Measurements from ENCODE around the gene ZNF764.

The ZNF764 gene

DNA sequence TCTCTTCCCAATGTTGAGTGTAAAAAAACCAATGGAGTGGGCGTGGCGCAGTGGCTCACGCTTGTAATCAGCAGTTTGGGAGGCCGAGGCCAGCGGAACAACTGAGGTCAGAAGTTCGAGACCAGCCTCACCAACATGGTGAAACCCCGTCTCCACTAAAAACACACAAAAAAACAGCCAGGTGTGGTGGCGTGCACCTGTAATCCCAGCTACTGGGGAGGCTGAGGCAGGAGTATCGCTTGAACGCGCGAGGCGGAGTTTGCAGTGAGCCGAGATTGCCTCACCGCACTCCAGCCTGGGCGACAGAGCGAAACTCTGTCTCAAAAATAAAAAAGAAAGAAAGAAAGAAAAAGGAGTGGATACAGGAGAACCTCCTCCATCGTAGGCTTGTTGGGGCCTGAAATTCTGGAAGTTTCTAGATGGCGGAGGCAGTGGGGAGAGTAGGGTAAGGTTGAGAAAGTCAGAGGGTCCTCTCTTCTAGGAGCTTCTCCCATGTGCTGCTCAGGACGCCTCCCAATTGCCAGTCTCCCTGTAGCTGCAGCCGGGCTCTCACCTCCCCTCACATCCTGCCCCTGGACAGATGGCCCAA, 709 bp upstream of the ZNF764 start:
- H3K4me1 ChIP-seq (ENCODE audit: control insufficient read depth, insufficient read depth, low read depth, low read length), result peaks cover 9% of the 10 kb centered on the region
- H3K4me2 ChIP-seq (ENCODE audit: low read length, poor library complexity, severe bottlenecking), result peak overlapping the region; percentile 45
- H3K14ac ChIP-seq (ENCODE audit: low read length in 2 of 2), result no peak overlapping the region
- peak overlapping the region; percentile 91 for H4K8ac ChIP-seq (ENCODE audit: low read length)
- peak overlapping the region in 1 of 2 experiments; percentile 69 for H3K4me3 ChIP-seq (ENCODE audit: insufficient read depth in 1 of 2, low read depth in 1 of 2, low read length in 2 of 2)
- H3K36me3 ChIP-seq (ENCODE audit: control insufficient read depth in 1 of 2, insufficient read depth in 2 of 2, low read depth in 1 of 2, low read length in 2 of 2), result peaks cover 14 to 21% of the 10 kb centered on the region in 2 experiments
- H2AFZ ChIP-seq (ENCODE audit: low read depth, low read length), result peak overlapping the region; percentile 20
- H4K91ac ChIP-seq (ENCODE audit: low read length), result peak overlapping the region; percentile 70
- peak overlapping the region; percentile 75 for H3K9ac ChIP-seq (ENCODE audit: low read length)
- no peak overlapping the region for H2BK15ac ChIP-seq (ENCODE audit: low read depth, poor library complexity, severe bottlenecking)
- no peak overlapping the region for H2BK12ac ChIP-seq (ENCODE audit: low read length in 2 of 2)
- no peak overlapping the region for H3K23ac ChIP-seq (ENCODE audit: low read length in 2 of 2)
- H3K27ac ChIP-seq (ENCODE audit: low read length, poor library complexity, severe bottlenecking), result peak overlapping the region; percentile 73
- WGBS, result 88% methylated on average over 20 of the region's 21 CpGs
- DNase-seq, result no peak
- peak overlapping the region; percentile 43 for H2AK5ac ChIP-seq (ENCODE audit: low read length, severe bottlenecking)
- H3K79me1 ChIP-seq (replicated peaks; ENCODE audit: low read length, poor library complexity, severe bottlenecking), result peaks cover 14% of the 10 kb centered on the region
- peak overlapping the region; percentile 25 to 57 for H3K18ac ChIP-seq (ENCODE audit: low read depth in 1 of 2, low read length in 2 of 2)
- no peaks in the 10 kb centered on the region for H3K27me3 ChIP-seq (ENCODE audit: control insufficient read depth in 1 of 2, insufficient read depth in 1 of 2, low read length in 2 of 2)
- peak overlapping the region; percentile 34 to 42 for H3K4ac ChIP-seq (ENCODE audit: low read depth in 1 of 2, low read length in 2 of 2)
- H3K9me3 ChIP-seq (ENCODE audit: control insufficient read depth, low read length), result no peaks in the 10 kb centered on the region
- no peak overlapping the region for H2BK120ac ChIP-seq (ENCODE audit: low read depth, low read length)
- no peak overlapping the region for H2BK5ac ChIP-seq (ENCODE audit: low read depth, low read length, poor library complexity, severe bottlenecking)

DNA sequence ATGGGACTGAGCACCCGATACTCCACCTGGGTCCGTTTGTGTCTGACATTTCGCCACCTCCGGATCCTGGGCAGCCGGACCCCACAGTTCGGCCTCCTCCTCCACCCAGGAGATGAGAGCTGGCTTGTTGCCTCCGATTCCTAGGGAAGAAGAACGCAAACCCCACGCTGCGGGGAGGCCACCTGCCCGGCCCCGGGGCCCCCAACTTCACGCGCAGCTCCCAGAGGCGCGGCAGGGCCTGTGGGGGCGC, 542 bp downstream of the ZNF764 start:
- Histone ChIP-seq H2AK5ac (ENCODE audit: low read length, severe bottlenecking) (no peak overlapping the region), H3K9me3 (ENCODE audit: control insufficient read depth, low read length) (no peaks in the 10 kb centered on the region), H4K91ac (ENCODE audit: low read length) (peak overlapping the region; percentile 85), H3K27me3 (ENCODE audit: control insufficient read depth in 1 of 2, insufficient read depth in 1 of 2, low read length in 2 of 2) (no peaks in the 10 kb centered on the region), H3K4me2 (ENCODE audit: low read length, poor library complexity, severe bottlenecking) (peak overlapping the region; percentile 79), H3K4me1 (ENCODE audit: control insufficient read depth, insufficient read depth, low read depth, low read length) (peaks cover 9% of the 10 kb centered on the region), H3K36me3 (ENCODE audit: control insufficient read depth in 1 of 2, insufficient read depth in 2 of 2, low read depth in 1 of 2, low read length in 2 of 2) (peaks cover 26 to 30% of the 10 kb centered on the region in 2 experiments), H3K23ac (ENCODE audit: low read length in 2 of 2) (peak overlapping the region in 1 of 2 experiments; percentile 84), H3K9ac (ENCODE audit: low read length) (peak overlapping the region; percentile 95), H2BK120ac (ENCODE audit: low read depth, low read length) (no peak overlapping the region), H2BK12ac (ENCODE audit: low read length in 2 of 2) (no peak overlapping the region), H2AFZ (ENCODE audit: low read depth, low read length) (peak overlapping the region; percentile 88), H4K8ac (ENCODE audit: low read length) (peak overlapping the region; percentile 90), H3K14ac (ENCODE audit: low read length in 2 of 2) (peak overlapping the region in 1 of 2 experiments; percentile 94), H3K4ac (ENCODE audit: low read depth in 1 of 2, low read length in 2 of 2) (peak overlapping the region; percentile 72 to 96), H3K27ac (ENCODE audit: low read length, poor library complexity, severe bottlenecking) (no peak overlapping the region), H2BK15ac (ENCODE audit: low read depth, poor library complexity, severe bottlenecking) (peak overlapping the region; percentile 90), H3K4me3 (ENCODE audit: insufficient read depth in 1 of 2, low read depth in 1 of 2, low read length in 2 of 2) (peak overlapping the region; percentile 85 to 90), H3K18ac (ENCODE audit: low read depth in 1 of 2, low read length in 2 of 2) (peak overlapping the region; percentile 93 to 97), H2BK5ac (ENCODE audit: low read depth, low read length, poor library complexity, severe bottlenecking) (no peak overlapping the region), H3K79me1 (replicated peaks; ENCODE audit: low read length, poor library complexity, severe bottlenecking) (peaks cover 23% of the 10 kb centered on the region)
- DNase-seq, result peak; percentile 45
- 3% methylated on average over 17 of the region's 17 CpGs for WGBS

DNA sequence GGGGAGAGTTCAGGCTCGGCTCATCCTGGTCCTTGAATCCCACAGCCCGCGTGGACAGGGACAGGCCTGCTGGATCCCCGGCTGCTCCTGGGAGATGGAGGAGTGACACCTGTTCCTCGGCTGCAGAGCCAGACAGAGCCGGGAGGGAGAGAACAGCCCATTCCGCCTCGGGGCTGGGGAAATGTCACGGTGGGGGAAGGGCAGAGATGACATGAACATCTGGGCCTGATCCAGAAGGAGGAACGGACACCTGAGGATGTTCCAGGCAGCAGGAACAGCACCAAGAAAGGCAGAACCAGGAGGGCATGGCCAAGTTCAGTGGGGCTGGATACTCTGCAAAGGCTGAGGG, 2.1 kb downstream of the ZNF764 start:
- WGBS, result 91% methylated on average over 10 of the region's 10 CpGs
- no peak overlapping the region for H3K27ac ChIP-seq (ENCODE audit: low read length, poor library complexity, severe bottlenecking)
- H3K4me1 ChIP-seq (ENCODE audit: control insufficient read depth, insufficient read depth, low read depth, low read length), result peaks cover 7% of the 10 kb centered on the region
- H2BK15ac ChIP-seq (ENCODE audit: low read depth, poor library complexity, severe bottlenecking), result no peak overlapping the region
- H3K4ac ChIP-seq (ENCODE audit: low read depth in 1 of 2, low read length in 2 of 2), result no peak overlapping the region
- H3K4me3 ChIP-seq (ENCODE audit: insufficient read depth in 1 of 2, low read depth in 1 of 2, low read length in 2 of 2), result no peak overlapping the region
- H4K91ac ChIP-seq (ENCODE audit: low read length), result no peak overlapping the region
- no peaks in the 10 kb centered on the region for H3K9me3 ChIP-seq (ENCODE audit: control insufficient read depth, low read length)
- no peak for DNase-seq
- no peak overlapping the region for H3K4me2 ChIP-seq (ENCODE audit: low read length, poor library complexity, severe bottlenecking)
- H3K18ac ChIP-seq (ENCODE audit: low read depth in 1 of 2, low read length in 2 of 2), result no peak overlapping the region
- no peak overlapping the region for H2AK5ac ChIP-seq (ENCODE audit: low read length, severe bottlenecking)
- no peak overlapping the region for H2BK5ac ChIP-seq (ENCODE audit: low read depth, low read length, poor library complexity, severe bottlenecking)
- H3K27me3 ChIP-seq (ENCODE audit: control insufficient read depth in 1 of 2, insufficient read depth in 1 of 2, low read length in 2 of 2), result no peaks in the 10 kb centered on the region
- no peak overlapping the region for H2BK120ac ChIP-seq (ENCODE audit: low read depth, low read length)
- no peak overlapping the region for H3K9ac ChIP-seq (ENCODE audit: low read length)
- H3K79me1 ChIP-seq (replicated peaks; ENCODE audit: low read length, poor library complexity, severe bottlenecking), result peaks cover 26% of the 10 kb centered on the region
- peaks cover 27 to 30% of the 10 kb centered on the region in 2 experiments for H3K36me3 ChIP-seq (ENCODE audit: control insufficient read depth in 1 of 2, insufficient read depth in 2 of 2, low read depth in 1 of 2, low read length in 2 of 2)
- no peak overlapping the region for H2BK12ac ChIP-seq (ENCODE audit: low read length in 2 of 2)
- H3K23ac ChIP-seq (ENCODE audit: low read length in 2 of 2), result no peak overlapping the region
- no peak overlapping the region for H4K8ac ChIP-seq (ENCODE audit: low read length)
- H2AFZ ChIP-seq (ENCODE audit: low read depth, low read length), result no peak overlapping the region
- H3K14ac ChIP-seq (ENCODE audit: low read length in 2 of 2), result no peak overlapping the region

DNA sequence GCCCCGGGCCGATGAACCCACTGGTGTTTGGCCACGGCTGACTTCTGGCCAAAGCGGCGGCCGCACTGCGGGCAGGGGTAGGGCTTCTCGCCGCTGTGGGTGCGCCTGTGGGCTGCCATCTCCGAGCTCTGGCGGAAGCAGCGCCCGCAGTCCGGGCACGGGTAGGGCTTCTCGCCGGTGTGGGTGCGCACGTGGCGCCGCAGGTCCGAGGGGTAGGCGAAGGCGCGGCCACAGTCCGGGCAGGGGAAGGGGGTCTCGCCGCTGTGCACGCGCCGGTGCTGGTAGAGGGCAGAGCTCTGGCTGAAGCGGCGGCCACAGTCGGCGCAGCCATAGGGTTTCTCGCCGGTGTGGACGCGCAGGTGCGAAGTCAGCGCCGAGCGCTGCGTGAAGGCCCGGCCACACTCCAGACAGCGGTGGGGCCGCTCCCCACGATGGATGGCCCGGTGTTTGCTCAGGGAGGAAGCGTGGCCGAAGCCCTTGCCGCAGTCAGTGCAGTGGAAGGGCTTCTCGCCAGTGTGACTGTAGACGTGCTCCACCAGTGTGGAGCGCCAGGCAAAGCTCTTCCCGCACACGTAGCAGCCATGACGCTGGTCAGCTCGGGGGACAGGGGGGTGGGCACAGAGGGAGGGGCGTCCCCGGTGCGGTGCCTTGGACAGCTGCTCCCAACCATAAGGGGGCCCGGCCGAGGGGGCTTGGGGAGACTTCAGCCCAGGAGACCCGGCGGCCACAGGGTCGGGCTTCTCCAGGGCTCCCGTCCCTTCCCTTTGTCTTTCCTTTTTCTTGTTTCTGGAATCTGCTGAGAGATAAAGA, 2.7 kb downstream of the ZNF764 start:
- no peak overlapping the region for H3K23ac ChIP-seq (ENCODE audit: low read length in 2 of 2)
- H3K9me3 ChIP-seq (ENCODE audit: control insufficient read depth, low read length), result no peaks in the 10 kb centered on the region
- peaks cover 8% of the 10 kb centered on the region for H3K4me1 ChIP-seq (ENCODE audit: control insufficient read depth, insufficient read depth, low read depth, low read length)
- H2BK12ac ChIP-seq (ENCODE audit: low read length in 2 of 2), result no peak overlapping the region
- H3K27ac ChIP-seq (ENCODE audit: low read length, poor library complexity, severe bottlenecking), result no peak overlapping the region
- no peak overlapping the region for H2BK120ac ChIP-seq (ENCODE audit: low read depth, low read length)
- no peak overlapping the region for H4K91ac ChIP-seq (ENCODE audit: low read length)
- no peak overlapping the region for H3K4me2 ChIP-seq (ENCODE audit: low read length, poor library complexity, severe bottlenecking)
- no peak overlapping the region for H2AK5ac ChIP-seq (ENCODE audit: low read length, severe bottlenecking)
- no peak overlapping the region for H2AFZ ChIP-seq (ENCODE audit: low read depth, low read length)
- no peak overlapping the region for H2BK5ac ChIP-seq (ENCODE audit: low read depth, low read length, poor library complexity, severe bottlenecking)
- H3K14ac ChIP-seq (ENCODE audit: low read length in 2 of 2), result no peak overlapping the region
- H3K4me3 ChIP-seq (ENCODE audit: insufficient read depth in 1 of 2, low read depth in 1 of 2, low read length in 2 of 2), result no peak overlapping the region
- no peak overlapping the region for H3K9ac ChIP-seq (ENCODE audit: low read length)
- peaks cover 27% of the 10 kb centered on the region for H3K79me1 ChIP-seq (replicated peaks; ENCODE audit: low read length, poor library complexity, severe bottlenecking)
- no peak overlapping the region for H2BK15ac ChIP-seq (ENCODE audit: low read depth, poor library complexity, severe bottlenecking)
- H3K27me3 ChIP-seq (ENCODE audit: control insufficient read depth in 1 of 2, insufficient read depth in 1 of 2, low read length in 2 of 2), result no peaks in the 10 kb centered on the region
- H3K18ac ChIP-seq (ENCODE audit: low read depth in 1 of 2, low read length in 2 of 2), result no peak overlapping the region
- H3K4ac ChIP-seq (ENCODE audit: low read depth in 1 of 2, low read length in 2 of 2), result no peak overlapping the region
- no peak for DNase-seq
- H3K36me3 ChIP-seq (ENCODE audit: control insufficient read depth in 1 of 2, insufficient read depth in 2 of 2, low read depth in 1 of 2, low read length in 2 of 2), result peaks cover 27 to 30% of the 10 kb centered on the region in 2 experiments
- WGBS, result 98% methylated on average over 68 of the region's 69 CpGs
- no peak overlapping the region for H4K8ac ChIP-seq (ENCODE audit: low read length)

Measured in mesenchymal stem cell (in vitro differentiated cells and primary cell).